Liver (tissue), 9 donors: ENCODE results near the gene LINS1. TPM values are rescaled to one million over a fixed set of nuclear protein-coding genes. Genes with fewer than 3 reads are reported as not detected.

ENCODE experiments used
- DNase-seq: peaks from one replicate; pipeline ENCODE4 v3.0.0-alpha.2; 2017; ENCODE audit warnings: low spot score
- H3K27ac ChIP-seq, 2 donors: one replicate each; pipeline ENCODE4 v1.7.0; 2013; ENCODE audit warnings: inconsistent platforms in 2 of 2, low read length in 2 of 2, control low read depth in 1 of 2, low read depth in 1 of 2, mild to moderate bottlenecking in 1 of 2
- H3K27me3 ChIP-seq, 4 donors: one replicate each; pipeline versions ENCODE4 v1.6.1 to v1.7.0; 2013; ENCODE audit warnings: low read length in 3 of 4, inconsistent platforms in 1 of 4, mild to moderate bottlenecking in 1 of 4, moderate library complexity in 1 of 4; ENCODE audit not compliant: control insufficient read depth in 4 of 4, insufficient read depth in 4 of 4
- H3K36me3 ChIP-seq, 4 donors: one replicate each; pipeline versions ENCODE4 v1.6.1 to v1.7.0; 2013; ENCODE audit warnings: low read length in 3 of 4, mild to moderate bottlenecking in 3 of 4, low read depth in 1 of 4, moderate library complexity in 1 of 4; ENCODE audit not compliant: control insufficient read depth in 4 of 4, insufficient read depth in 3 of 4
- H3K4me1 ChIP-seq, 4 donors: one replicate each; pipeline versions ENCODE4 v1.6.1 to v1.7.0; 2013; ENCODE audit warnings: low read length in 3 of 4, mild to moderate bottlenecking in 3 of 4, moderate library complexity in 1 of 4; ENCODE audit not compliant: control insufficient read depth in 4 of 4, insufficient read depth in 4 of 4
- H3K4me3 ChIP-seq, 3 donors: one replicate each; pipeline versions ENCODE4 v1.6.1 to v1.7.0; 2013; ENCODE audit warnings: low read length in 3 of 3, control low read depth in 1 of 3, low read depth in 1 of 3, mild to moderate bottlenecking in 1 of 3
- H3K9ac ChIP-seq, 2 donors: one replicate each; pipeline ENCODE4 v1.7.0; 2013; ENCODE audit warnings: low read length in 2 of 2, mild to moderate bottlenecking in 2 of 2, moderate library complexity in 2 of 2, control low read depth in 1 of 2, low read depth in 1 of 2
- H3K9me3 ChIP-seq, 4 donors: one replicate each; pipeline versions ENCODE4 v1.6.1 to v1.7.0; 2013; ENCODE audit warnings: low read length in 3 of 4; ENCODE audit not compliant: control insufficient read depth in 4 of 4
- ATF3 ChIP-seq: IDR thresholded peaks from 2 replicates; pipeline ENCODE4 v1.6.1; 2016; ENCODE audit warnings: antibody characterized with exemption
- CTCF ChIP-seq: fragments of 150-350 bp; IDR thresholded peaks from 2 replicates; pipeline ENCODE4 v1.5.1; 2017; ENCODE audit warnings: improper control_type of control experiment, low read depth, low read length; ENCODE audit not compliant: missing input control
- EGR1 ChIP-seq, 2 donors: IDR thresholded peaks; 2 replicates each; pipeline ENCODE4 v1.6.1; 2016 to 2018; ENCODE audit warnings: antibody characterized with exemption in 2 of 2, low read depth in 2 of 2
- FOXA1 ChIP-seq: IDR thresholded peaks from 2 replicates; pipeline ENCODE4 v1.6.1; 2016; ENCODE audit warnings: antibody characterized with exemption
- FOXA2 ChIP-seq: IDR thresholded peaks from 2 replicates; pipeline ENCODE4 v1.6.1; 2016; ENCODE audit warnings: antibody characterized with exemption
- GABPA ChIP-seq, 2 donors: IDR thresholded peaks in 1 of 2; conservative IDR thresholded peaks in 1 of 2; 2 replicates each; pipeline ENCODE4 v1.6.1; 2016; ENCODE audit warnings: antibody characterized with exemption in 2 of 2, mild to moderate bottlenecking in 1 of 2, moderate library complexity in 1 of 2
- HNF4A ChIP-seq, 2 donors: conservative IDR thresholded peaks; 2 replicates each; pipeline ENCODE4 v1.6.1; 2016; ENCODE audit warnings: antibody characterized with exemption in 2 of 2, mild to moderate bottlenecking in 2 of 2
- HNF4G ChIP-seq: IDR thresholded peaks from 2 replicates; pipeline ENCODE4 v1.6.1; 2016; ENCODE audit warnings: antibody characterized with exemption
- JUND ChIP-seq, 2 donors: IDR thresholded peaks; 2 replicates each; pipeline ENCODE4 v1.6.1; 2016; ENCODE audit warnings: antibody characterized with exemption in 2 of 2
- MAX ChIP-seq: IDR thresholded peaks from 2 replicates; pipeline ENCODE4 v1.6.1; 2016; ENCODE audit warnings: antibody characterized with exemption
- NR2F2 ChIP-seq: IDR thresholded peaks from 2 replicates; pipeline ENCODE4 v1.6.1; 2016; ENCODE audit warnings: antibody characterized with exemption
- RAD21 ChIP-seq, 2 donors: IDR thresholded peaks; 2 replicates each; pipeline ENCODE4 v1.6.1; 2016; ENCODE audit warnings: antibody characterized with exemption in 2 of 2, mild to moderate bottlenecking in 2 of 2
- REST ChIP-seq: IDR thresholded peaks from 2 replicates; pipeline ENCODE4 v1.6.1; 2016; ENCODE audit warnings: antibody characterized with exemption, mild to moderate bottlenecking
- RXRA ChIP-seq, 2 donors: IDR thresholded peaks; 2 replicates each; pipeline ENCODE4 v1.6.1; 2017 to 2018; ENCODE audit warnings: antibody characterized with exemption in 2 of 2, mild to moderate bottlenecking in 1 of 2
- SP1 ChIP-seq: IDR thresholded peaks from 2 replicates; pipeline ENCODE4 v1.6.1; 2018; ENCODE audit warnings: antibody characterized with exemption, mild to moderate bottlenecking
- TAF1 ChIP-seq: conservative IDR thresholded peaks from 2 replicates; pipeline ENCODE4 v1.6.1; 2016; ENCODE audit warnings: antibody characterized with exemption, mild to moderate bottlenecking
- YY1 ChIP-seq: IDR thresholded peaks from 2 replicates; pipeline ENCODE4 v1.6.1; 2016; ENCODE audit warnings: antibody characterized with exemption, mild to moderate bottlenecking
- ZBTB33 ChIP-seq: IDR thresholded peaks from 2 replicates; pipeline ENCODE4 v1.6.1; 2016; ENCODE audit warnings: antibody characterized with exemption
- polyA plus RNA-seq, 2 donors: library from polyadenylated mRNA; stranded (reverse) in 1 of 2; unstranded in 1 of 2; fragments of 200-250 nt in 1 of 2; fragments of >200 nt in 1 of 2; fragmentation: Nextera tagmentation in 1 of 2; extraction: Ambion mirVana in 1 of 2; gene quantifications; one replicate each; pipeline versions ENCODE4 v1.2.1 to v1.2.3, GENCODE V29; 2013 to 2015
- total RNA-seq, 2 donors: library from RNA; depleted of rRNA; stranded (reverse); fragments of >200 nt; gene quantifications; one replicate each; pipeline ENCODE4 v1.2.3, GENCODE V29; 2014
- donor health status: healthy.
- donor health status: healthy.
- donor health status: healthy.
- donor health status: healthy.
- donor health status: healthy.

The LINS1 gene
- total and polyA plus RNA-seq, 4 donors, result 2.9 to 9.1 (median 6.3) TPM

- H3K27ac ChIP-seq, result no peak overlapping the region
- TF ChIP-seq FOXA1, result no peak
- TF ChIP-seq TAF1, result no peak
- no peak for TF ChIP-seq ZBTB33
- TF ChIP-seq CTCF, result no peak
- no peak for TF ChIP-seq ATF3
- TF ChIP-seq RXRA (IDR thresholded peaks at IDR 0.05), result no peak
- no peak for TF ChIP-seq YY1
- no peak for TF ChIP-seq RAD21 (IDR thresholded peaks at IDR 0.05)
- TF ChIP-seq MAX, result no peak
- TF ChIP-seq HNF4A (conservative IDR thresholded peaks at IDR 0.05), result no peak
- TF ChIP-seq FOXA2, result no peak
- no peak for TF ChIP-seq REST
- TF ChIP-seq EGR1 (IDR thresholded peaks at IDR 0.05; ENCODE audit: low read depth in 2 of 2), result no peak
- TF ChIP-seq JUND (IDR thresholded peaks at IDR 0.05), result no peak
- no peak for TF ChIP-seq HNF4G
- no peak for TF ChIP-seq NR2F2
- no peak for TF ChIP-seq SP1
- TF ChIP-seq GABPA (IDR thresholded peaks at IDR 0.05 in 1 of 2, conservative IDR thresholded peaks at IDR 0.05 in 1 of 2), result no peak
These were observed 41.7 kb downstream of the LINS1 start for GRCh38 chr15:100560323-100560722.

More at GRCh38 chr15:100560323-100560722, 41.7 kb downstream of the LINS1 start:
- Histone ChIP-seq H3K4me3 (no peak overlapping the region), H3K9ac (no peak overlapping the region), H3K9me3 (no peaks in the 10 kb centered on the region), H3K27me3 (no peaks in the 10 kb centered on the region), H3K4me1 (peaks cover 0 to 9% (median 1%) of the 10 kb centered on the region in 4 donors), H3K36me3 (no peaks in the 10 kb centered on the region)
- DNase-seq, result no peak
